Activated T-cell treated with anti-CD3 and anti-CD28 coated beads, Interleukin-2, amount 50 U/mL, for 24 hours (primary cell): ENCODE measurements around the gene IRS2.

Experiments used
- DNase-seq: peaks from one replicate; pipeline ENCODE4 v3.0.0-alpha.2; 2020
- H3K27ac Mint-ChIP-seq: 2 replicates; pipeline ENCODE4 v1.8.0; 2020; ENCODE audit warnings: mild to moderate bottlenecking, mixed read lengths
- H3K27me3 Mint-ChIP-seq: 2 replicates; pipeline ENCODE4 v1.8.0; 2020; ENCODE audit warnings: mixed read lengths
- H3K36me3 Mint-ChIP-seq: 2 replicates; pipeline ENCODE4 v1.8.0; 2020; ENCODE audit warnings: low read depth, mixed read lengths
- H3K4me1 Mint-ChIP-seq: 2 replicates; pipeline ENCODE4 v1.8.0; 2020; ENCODE audit warnings: low read depth, mixed read lengths
- H3K4me3 Mint-ChIP-seq: 2 replicates; pipeline ENCODE4 v1.8.0; 2020; ENCODE audit warnings: mild to moderate bottlenecking, moderate library complexity, mixed read lengths
- H3K9me3 Mint-ChIP-seq: 2 replicates; pipeline ENCODE4 v1.8.0; 2020; ENCODE audit warnings: mixed read lengths

IRS2 gene

GRCh38 chr13:109760951-109761350 is 25.4 kb downstream of the IRS2 start:
- no peaks in the 10 kb centered on the region for H3K9me3 Mint-ChIP-seq
- H3K27me3 Mint-ChIP-seq: no peaks in the 10 kb centered on the region
- no peak for DNase-seq
- no peak overlapping the region for H3K27ac Mint-ChIP-seq
- peaks cover 41% of the 10 kb centered on the region for H3K4me1 Mint-ChIP-seq
- no peak overlapping the region for H3K4me3 Mint-ChIP-seq
- peaks cover 10% of the 10 kb centered on the region for H3K36me3 Mint-ChIP-seq

GRCh38 chr13:109760402-109760801 is 26.0 kb downstream of the IRS2 start:
- no peaks in the 10 kb centered on the region for H3K9me3 Mint-ChIP-seq
- H3K4me1 Mint-ChIP-seq: peaks cover 41% of the 10 kb centered on the region
- H3K4me3 Mint-ChIP-seq: no peak overlapping the region
- no peak overlapping the region for H3K27ac Mint-ChIP-seq
- DNase-seq: no peak
- peaks cover 16% of the 10 kb centered on the region for H3K36me3 Mint-ChIP-seq
- no peaks in the 10 kb centered on the region for H3K27me3 Mint-ChIP-seq

- Mint-ChIP-seq H3K9me3 (no peaks in the 10 kb centered on the region), H3K27me3 (no peaks in the 10 kb centered on the region), H3K4me1 (peaks cover 35% of the 10 kb centered on the region), H3K4me3 (no peak overlapping the region), H3K36me3 (peaks cover 22% of the 10 kb centered on the region), H3K27ac (no peak overlapping the region)
- DNase-seq: no peak
Measured at GRCh38 chr13:109759609-109760008, 26.8 kb downstream of the IRS2 start.

GRCh38 chr13:109758937-109759480 is 27.4 kb downstream of the IRS2 start:
- Mint-ChIP-seq H3K27me3 (no peaks in the 10 kb centered on the region), H3K9me3 (no peaks in the 10 kb centered on the region), H3K36me3 (peaks cover 27% of the 10 kb centered on the region), H3K27ac (no peak overlapping the region), H3K4me1 (peaks cover 31% of the 10 kb centered on the region), H3K4me3 (no peak overlapping the region)
- no peak for DNase-seq

GRCh38 chr13:109756778-109757177 is 29.6 kb downstream of the IRS2 start:
- Mint-ChIP-seq H3K27me3 (no peaks in the 10 kb centered on the region), H3K4me1 (peaks cover 18% of the 10 kb centered on the region), H3K4me3 (no peak overlapping the region), H3K9me3 (no peaks in the 10 kb centered on the region), H3K27ac (no peak overlapping the region), H3K36me3 (peaks cover 42% of the 10 kb centered on the region)
- DNase-seq: no peak

- Mint-ChIP-seq H3K4me1 (peaks cover 15% of the 10 kb centered on the region), H3K27ac (no peak overlapping the region), H3K27me3 (no peaks in the 10 kb centered on the region), H3K36me3 (peaks cover 42% of the 10 kb centered on the region), H3K9me3 (no peaks in the 10 kb centered on the region), H3K4me3 (no peak overlapping the region)
- no peak for DNase-seq
Measured at GRCh38 chr13:109755997-109756396, 30.4 kb downstream of the IRS2 start.

GRCh38 chr13:109755551-109755950 is 30.8 kb downstream of the IRS2 start:
- peaks cover 15% of the 10 kb centered on the region for H3K4me1 Mint-ChIP-seq
- no peak overlapping the region for H3K4me3 Mint-ChIP-seq
- no peak overlapping the region for H3K27ac Mint-ChIP-seq
- H3K27me3 Mint-ChIP-seq: no peaks in the 10 kb centered on the region
- H3K36me3 Mint-ChIP-seq: peaks cover 42% of the 10 kb centered on the region
- no peaks in the 10 kb centered on the region for H3K9me3 Mint-ChIP-seq
- DNase-seq: no peak

GRCh38 chr13:109751477-109751876 is 34.9 kb downstream of the IRS2 start:
- Mint-ChIP-seq H3K27ac (no peak overlapping the region), H3K27me3 (no peaks in the 10 kb centered on the region), H3K9me3 (no peaks in the 10 kb centered on the region), H3K4me3 (no peak overlapping the region), H3K36me3 (peaks cover 36% of the 10 kb centered on the region), H3K4me1 (no peaks in the 10 kb centered on the region)
- no peak for DNase-seq

GRCh38 chr13:109750221-109750775 is 36.1 kb downstream of the IRS2 start:
- Mint-ChIP-seq H3K4me3 (no peak overlapping the region), H3K4me1 (no peaks in the 10 kb centered on the region), H3K27me3 (no peaks in the 10 kb centered on the region), H3K27ac (no peak overlapping the region), H3K36me3 (peaks cover 26% of the 10 kb centered on the region), H3K9me3 (no peaks in the 10 kb centered on the region)
- DNase-seq: no peak

- Mint-ChIP-seq H3K9me3 (no peaks in the 10 kb centered on the region), H3K4me1 (peaks cover under 1% of the 10 kb centered on the region), H3K4me3 (no peak overlapping the region), H3K27ac (no peak overlapping the region), H3K27me3 (no peaks in the 10 kb centered on the region), H3K36me3 (peaks cover 18% of the 10 kb centered on the region)
- no peak for DNase-seq
Measured at GRCh38 chr13:109749365-109749764, 37.0 kb downstream of the IRS2 start.

- Mint-ChIP-seq H3K36me3 (peaks cover 13% of the 10 kb centered on the region), H3K27me3 (no peaks in the 10 kb centered on the region), H3K4me1 (peaks cover 8% of the 10 kb centered on the region), H3K4me3 (no peak overlapping the region), H3K27ac (no peak overlapping the region), H3K9me3 (no peaks in the 10 kb centered on the region)
- DNase-seq: no peak
Measured at GRCh38 chr13:109748677-109749076, 37.7 kb downstream of the IRS2 start.

GRCh38 chr13:109747524-109747923 is 38.9 kb downstream of the IRS2 start:
- Mint-ChIP-seq H3K27ac (no peak overlapping the region), H3K9me3 (no peaks in the 10 kb centered on the region), H3K27me3 (no peaks in the 10 kb centered on the region), H3K4me3 (no peak overlapping the region), H3K4me1 (peaks cover 13% of the 10 kb centered on the region), H3K36me3 (peaks cover 3% of the 10 kb centered on the region)
- DNase-seq: no peak

GRCh38 chr13:109746364-109746763 is 40.0 kb downstream of the IRS2 start:
- no peaks in the 10 kb centered on the region for H3K36me3 Mint-ChIP-seq
- no peak for DNase-seq
- H3K9me3 Mint-ChIP-seq: no peaks in the 10 kb centered on the region
- no peak overlapping the region for H3K4me3 Mint-ChIP-seq
- no peak overlapping the region for H3K27ac Mint-ChIP-seq
- peaks cover 13% of the 10 kb centered on the region for H3K4me1 Mint-ChIP-seq
- H3K27me3 Mint-ChIP-seq: no peaks in the 10 kb centered on the region

- DNase-seq: no peak
- Mint-ChIP-seq H3K36me3 (no peaks in the 10 kb centered on the region), H3K4me1 (peaks cover 13% of the 10 kb centered on the region), H3K9me3 (no peaks in the 10 kb centered on the region), H3K4me3 (no peak overlapping the region), H3K27me3 (no peaks in the 10 kb centered on the region), H3K27ac (no peak overlapping the region)
Measured at GRCh38 chr13:109745702-109746101, 40.7 kb downstream of the IRS2 start.

- no peak for DNase-seq
- Mint-ChIP-seq H3K4me1 (peaks cover 13% of the 10 kb centered on the region), H3K27ac (no peak overlapping the region), H3K4me3 (no peak overlapping the region), H3K9me3 (no peaks in the 10 kb centered on the region), H3K27me3 (no peaks in the 10 kb centered on the region), H3K36me3 (no peaks in the 10 kb centered on the region)
Measured at GRCh38 chr13:109745060-109745459, 41.3 kb downstream of the IRS2 start.
